Stomach smooth muscle (tissue), 2 donors: ENCODE results near the gene SLC30A1.

ENCODE experiments used
- H3K27ac ChIP-seq: one replicate; pipeline ENCODE4 v1.7.0; 2013; ENCODE audit warnings: mild to moderate bottlenecking, low read length, inconsistent platforms
- H3K27me3 ChIP-seq, 2 donors: one replicate each; pipeline ENCODE4 v1.7.0; 2013; ENCODE audit warnings: low read length in 2 of 2; ENCODE audit not compliant: insufficient read depth in 2 of 2, control insufficient read depth in 1 of 2
- H3K36me3 ChIP-seq, 2 donors: one replicate each; pipeline ENCODE4 v1.7.0; 2013; ENCODE audit warnings: low read length in 2 of 2; ENCODE audit not compliant: control insufficient read depth in 2 of 2, insufficient read depth in 2 of 2
- H3K4me1 ChIP-seq: one replicate; pipeline ENCODE4 v1.7.0; 2013; ENCODE audit warnings: low read length; ENCODE audit not compliant: control insufficient read depth, insufficient read depth
- H3K4me3 ChIP-seq, 2 donors: one replicate each; pipeline ENCODE4 v1.7.0; 2013; ENCODE audit warnings: low read length in 2 of 2
- H3K9ac ChIP-seq, 2 donors: one replicate each; pipeline ENCODE4 v1.7.0; 2013; ENCODE audit warnings: low read length in 2 of 2, mild to moderate bottlenecking in 1 of 2
- H3K9me3 ChIP-seq, 2 donors: one replicate each; pipeline ENCODE4 v1.7.0; 2013; ENCODE audit warnings: low read length in 2 of 2; ENCODE audit not compliant: control insufficient read depth in 2 of 2
- donor health status: healthy.
- donor health status: Pancreatic carcinoma.

Gene SLC30A1

GRCh38 chr1:211559222-211560010 is 19.5 kb downstream of the SLC30A1 start:
- H3K9ac ChIP-seq = no peak overlapping the region
- peaks cover 0 to 2% of the 10 kb centered on the region in 2 donors for H3K27me3 ChIP-seq
- no peaks in the 10 kb centered on the region for H3K9me3 ChIP-seq
- H3K36me3 ChIP-seq = no peaks in the 10 kb centered on the region
- no peak overlapping the region for H3K4me3 ChIP-seq
- H3K4me1 ChIP-seq = no peaks in the 10 kb centered on the region
- no peak overlapping the region for H3K27ac ChIP-seq

GRCh38 chr1:211557894-211558625 is 20.9 kb downstream of the SLC30A1 start:
- Histone ChIP-seq H3K36me3 (no peaks in the 10 kb centered on the region), H3K9ac (no peak overlapping the region), H3K27me3 (peaks cover 0 to 2% of the 10 kb centered on the region in 2 donors), H3K9me3 (no peaks in the 10 kb centered on the region), H3K27ac (no peak overlapping the region), H3K4me1 (no peaks in the 10 kb centered on the region), H3K4me3 (no peak overlapping the region)

DNA sequence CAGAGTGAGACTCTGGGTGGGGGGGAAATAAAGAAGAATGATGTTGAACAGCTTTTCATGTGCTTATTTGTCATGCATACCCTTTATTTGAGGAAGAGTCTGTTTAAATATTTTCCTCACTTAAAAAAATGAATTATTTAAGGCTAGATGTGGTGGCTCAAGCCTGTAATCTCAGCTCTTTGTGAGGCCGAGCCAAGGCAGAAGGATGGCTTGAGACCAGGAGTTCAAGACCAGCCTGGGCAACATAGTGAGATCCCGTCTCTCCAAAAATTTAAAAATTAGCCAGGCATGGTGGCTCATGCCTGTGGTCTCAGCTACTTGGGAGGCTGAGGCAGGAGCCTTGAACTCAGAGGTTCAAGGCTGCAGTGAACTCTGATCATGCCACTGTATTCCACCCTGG is 25.4 kb downstream of the SLC30A1 start:
- Histone ChIP-seq H3K27ac (no peak overlapping the region), H3K36me3 (no peaks in the 10 kb centered on the region), H3K9me3 (no peaks in the 10 kb centered on the region), H3K27me3 (peaks cover 0 to 2% of the 10 kb centered on the region in 2 donors), H3K4me1 (no peaks in the 10 kb centered on the region), H3K9ac (no peak overlapping the region), H3K4me3 (no peak overlapping the region)

DNA sequence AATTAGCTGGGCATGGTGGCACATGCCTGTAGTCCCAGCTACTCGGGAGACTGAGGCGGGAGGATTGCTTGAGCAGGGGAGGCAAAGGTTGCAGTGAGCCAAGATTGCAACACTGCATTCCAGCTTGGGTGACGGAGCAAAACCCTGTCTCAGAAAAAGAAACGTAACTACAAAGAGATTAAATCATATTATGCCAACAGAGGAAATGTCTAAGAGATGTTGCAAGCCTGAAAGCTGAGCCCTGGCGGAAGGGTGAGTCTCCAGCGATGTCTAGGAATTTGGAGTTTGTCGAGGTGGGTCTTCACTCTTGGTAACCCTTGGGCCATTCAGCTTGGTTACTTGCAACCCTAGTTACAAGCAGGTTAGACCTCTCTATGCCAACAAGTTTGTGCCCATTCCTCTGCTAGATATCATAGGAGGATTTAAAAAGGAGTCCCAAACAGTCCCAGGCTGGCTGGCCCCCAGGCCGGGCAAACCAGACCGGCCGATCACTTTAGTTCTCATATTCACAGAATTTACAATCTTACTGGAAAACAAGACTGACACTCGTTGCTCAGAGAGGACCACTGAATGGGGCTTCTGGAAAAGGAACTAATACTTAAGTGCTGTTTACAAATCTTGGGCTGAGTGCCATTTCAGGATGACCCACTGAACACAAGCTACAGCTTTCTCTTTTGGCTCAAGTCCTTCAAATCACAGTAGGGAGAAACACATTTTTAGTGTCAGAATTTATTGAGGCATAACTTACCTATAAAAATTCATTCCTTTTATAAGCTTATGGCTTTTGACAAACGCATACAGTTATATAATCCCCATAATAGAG is 27.1 kb downstream of the SLC30A1 start:
- Histone ChIP-seq H3K4me3 (no peak overlapping the region), H3K9me3 (no peaks in the 10 kb centered on the region), H3K4me1 (no peaks in the 10 kb centered on the region), H3K27ac (no peak overlapping the region), H3K9ac (no peak overlapping the region), H3K36me3 (no peaks in the 10 kb centered on the region), H3K27me3 (peaks cover 0 to 2% of the 10 kb centered on the region in 2 donors)

GRCh38 chr1:211549092-211549711 is 29.8 kb downstream of the SLC30A1 start:
- no peak overlapping the region for H3K27ac ChIP-seq
- no peaks in the 10 kb centered on the region for H3K9me3 ChIP-seq
- peaks cover 0 to 4% of the 10 kb centered on the region in 2 donors for H3K27me3 ChIP-seq
- no peaks in the 10 kb centered on the region for H3K4me1 ChIP-seq
- H3K36me3 ChIP-seq = no peaks in the 10 kb centered on the region
- no peak overlapping the region for H3K9ac ChIP-seq
- no peak overlapping the region for H3K4me3 ChIP-seq

DNA sequence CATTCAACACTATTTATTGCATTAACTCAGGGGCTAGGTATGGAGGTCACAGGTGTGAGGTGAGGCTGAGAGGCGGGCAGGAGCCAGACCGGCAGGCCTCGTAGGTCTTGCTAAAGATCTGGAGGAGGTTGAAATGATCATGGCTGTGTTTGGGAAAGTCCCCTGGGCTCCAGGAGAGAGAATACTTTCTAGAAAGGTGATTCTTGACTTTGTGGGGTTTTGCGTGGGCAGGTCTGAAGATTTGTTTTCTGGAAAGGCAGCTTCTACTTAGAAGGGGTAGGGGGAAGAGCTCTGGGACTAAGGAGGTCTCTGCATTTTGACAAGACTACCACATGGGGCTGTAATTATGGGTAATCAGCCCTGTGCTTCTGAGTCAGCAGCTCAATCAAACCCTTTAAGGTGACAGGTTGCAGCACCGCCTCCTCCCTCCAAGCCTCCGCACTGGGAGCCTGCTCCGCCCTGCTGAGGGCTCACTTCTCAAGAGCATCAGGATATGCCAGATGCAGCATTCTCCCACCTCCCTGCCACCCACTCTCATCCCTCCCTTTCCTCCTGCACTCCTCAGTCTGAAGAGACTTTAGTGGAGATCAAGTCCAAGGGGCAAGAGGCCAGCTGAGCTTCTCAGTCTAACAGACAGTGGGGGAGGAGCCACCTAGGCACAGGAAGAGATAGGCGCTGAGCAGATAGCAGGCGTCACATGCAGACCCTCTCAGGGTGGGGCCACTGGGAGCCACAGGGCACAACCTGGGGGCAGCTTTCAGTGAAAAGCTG is 30.5 kb downstream of the SLC30A1 start:
- peaks cover 0 to 4% of the 10 kb centered on the region in 2 donors for H3K27me3 ChIP-seq
- H3K9ac ChIP-seq = no peak overlapping the region
- no peaks in the 10 kb centered on the region for H3K9me3 ChIP-seq
- no peaks in the 10 kb centered on the region for H3K4me1 ChIP-seq
- H3K27ac ChIP-seq = no peak overlapping the region
- no peak overlapping the region for H3K4me3 ChIP-seq
- no peaks in the 10 kb centered on the region for H3K36me3 ChIP-seq

- H3K36me3 ChIP-seq = no peaks in the 10 kb centered on the region
- no peak overlapping the region for H3K27ac ChIP-seq
- no peak overlapping the region for H3K4me3 ChIP-seq
- no peaks in the 10 kb centered on the region for H3K4me1 ChIP-seq
- H3K9me3 ChIP-seq = no peaks in the 10 kb centered on the region
- no peak overlapping the region for H3K9ac ChIP-seq
- H3K27me3 ChIP-seq = peaks cover 0 to 4% of the 10 kb centered on the region in 2 donors
These were observed 31.3 kb downstream of the SLC30A1 start for GRCh38 chr1:211547710-211548109.

- Histone ChIP-seq H3K27ac (no peak overlapping the region), H3K9me3 (no peaks in the 10 kb centered on the region), H3K4me3 (no peak overlapping the region), H3K27me3 (peaks cover 0 to 4% of the 10 kb centered on the region in 2 donors), H3K4me1 (no peaks in the 10 kb centered on the region), H3K9ac (no peak overlapping the region), H3K36me3 (no peaks in the 10 kb centered on the region)
These were observed 32.4 kb downstream of the SLC30A1 start for GRCh38 chr1:211546543-211546942.

- Histone ChIP-seq H3K27me3 (peaks cover 0 to 4% of the 10 kb centered on the region in 2 donors), H3K9ac (no peak overlapping the region), H3K4me1 (no peaks in the 10 kb centered on the region), H3K4me3 (no peak overlapping the region), H3K27ac (no peak overlapping the region), H3K9me3 (no peaks in the 10 kb centered on the region), H3K36me3 (no peaks in the 10 kb centered on the region)
These were observed 35.9 kb downstream of the SLC30A1 start for GRCh38 chr1:211543025-211543424.
